ENCODE results near the gene TUBB8B. TPM values are rescaled to one million over a fixed set of nuclear protein-coding genes. Genes with fewer than 3 reads are reported as not detected.
"Not testable (repeated sequence)": the region's sequence is repeated elsewhere in the genome, so short reads cannot be mapped to it uniquely, and the experiment has no call there.

TUBB8B gene
- total RNA-seq, 2 experiments from 2014 or later = not detected

DNA sequence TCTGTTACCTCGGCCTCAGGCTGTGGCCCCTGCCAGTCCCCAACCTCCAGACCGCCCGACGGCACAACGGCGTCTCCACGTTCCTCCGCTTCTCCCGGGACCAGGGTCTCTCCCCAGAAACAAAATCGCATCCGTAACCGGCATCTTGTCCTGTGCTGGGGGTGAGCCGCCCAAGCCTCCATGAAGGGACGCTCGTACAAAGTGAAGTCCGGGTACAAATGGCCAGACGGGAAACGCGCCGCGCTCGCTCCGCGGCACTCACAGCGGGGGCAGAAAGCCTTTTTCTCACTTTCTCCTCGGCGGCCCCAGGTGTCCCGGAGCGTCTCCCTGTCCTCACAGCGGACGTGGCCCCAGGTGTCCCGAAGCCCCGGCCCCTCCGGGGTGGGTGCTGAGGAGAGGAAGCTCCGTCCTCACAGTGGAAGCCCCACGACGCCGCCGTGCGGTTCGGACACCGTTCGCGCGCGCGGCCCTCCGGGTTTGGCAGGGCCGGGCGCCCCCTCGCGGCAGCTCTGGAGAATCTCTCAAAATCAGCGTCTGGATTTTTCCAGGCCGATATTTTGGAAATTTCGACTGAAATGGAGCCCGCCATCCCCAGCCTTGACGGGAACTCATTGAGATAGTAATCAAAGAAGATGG is 26.2 kb upstream of the TUBB8B start:
- H3K36me3 Mint-ChIP-seq; ATAC-seq; H3K27ac Mint-ChIP-seq; H3K4me1 Mint-ChIP-seq; DNase-seq; H3K27me3 Mint-ChIP-seq; H3K9me3 Mint-ChIP-seq (ENCODE audit: low read depth); CTCF ChIA-PET; H3K4me3 Mint-ChIP-seq: not testable (repeated sequence)

DNA sequence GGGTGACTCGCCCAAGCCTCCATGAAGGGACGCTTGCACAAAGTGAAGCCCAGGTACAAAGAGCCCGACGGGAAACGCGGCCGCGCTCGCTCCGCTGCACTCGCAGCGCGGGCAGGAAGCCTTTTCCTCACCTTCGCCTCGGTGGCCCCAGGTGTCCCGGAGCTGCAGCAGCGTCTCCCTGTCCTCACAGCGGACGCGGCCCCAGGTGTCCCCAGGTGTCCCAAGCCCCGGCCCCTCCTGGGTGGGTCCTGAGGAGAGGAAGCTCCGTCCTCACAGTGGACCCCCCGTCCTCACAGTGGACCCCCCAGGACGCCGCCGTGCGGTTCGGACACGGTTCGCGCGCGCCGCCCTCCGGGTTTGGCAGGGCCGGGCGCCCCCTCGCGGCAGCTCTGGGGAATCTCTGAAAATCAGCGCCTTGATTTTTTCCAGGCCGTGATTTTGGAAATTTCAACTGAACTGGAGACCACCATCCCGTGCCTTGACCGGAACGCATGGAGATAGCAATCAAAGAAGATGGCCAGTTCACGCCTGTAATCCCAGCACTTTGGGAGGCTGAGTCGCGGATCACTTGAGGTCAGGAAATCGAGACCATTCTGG is 23.9 kb upstream of the TUBB8B start:
- H3K4me3 Mint-ChIP-seq; DNase-seq; H3K9me3 Mint-ChIP-seq (ENCODE audit: low read depth); H3K27me3 Mint-ChIP-seq; H3K4me1 Mint-ChIP-seq; CTCF ChIA-PET; H3K36me3 Mint-ChIP-seq; ATAC-seq; H3K27ac Mint-ChIP-seq: not testable (repeated sequence)

DNA sequence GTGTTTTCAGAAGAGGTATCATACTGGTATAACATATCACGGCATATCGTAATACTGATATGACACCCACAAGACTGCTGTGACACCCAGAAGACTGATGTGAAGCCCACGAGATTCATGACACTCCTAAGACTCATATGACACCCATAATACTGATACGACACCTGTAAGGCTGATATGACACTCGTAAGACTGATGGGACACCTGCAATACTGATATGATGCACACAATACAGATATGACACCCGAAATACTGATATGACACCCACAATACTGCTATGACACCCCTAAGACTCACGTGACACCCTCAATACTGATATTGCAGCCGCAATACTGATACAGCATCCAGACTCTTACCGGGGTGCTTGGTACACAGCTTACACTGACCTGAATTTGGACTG is 18.3 kb upstream of the TUBB8B start:
- DNase-seq; H3K4me1 Mint-ChIP-seq; ATAC-seq; H3K9me3 Mint-ChIP-seq (ENCODE audit: low read depth); H3K36me3 Mint-ChIP-seq; H3K4me3 Mint-ChIP-seq; CTCF ChIA-PET; H3K27ac Mint-ChIP-seq: not testable (repeated sequence)
- H3K27me3 Mint-ChIP-seq = peaks cover 12% of the 10 kb centered on the region

DNA sequence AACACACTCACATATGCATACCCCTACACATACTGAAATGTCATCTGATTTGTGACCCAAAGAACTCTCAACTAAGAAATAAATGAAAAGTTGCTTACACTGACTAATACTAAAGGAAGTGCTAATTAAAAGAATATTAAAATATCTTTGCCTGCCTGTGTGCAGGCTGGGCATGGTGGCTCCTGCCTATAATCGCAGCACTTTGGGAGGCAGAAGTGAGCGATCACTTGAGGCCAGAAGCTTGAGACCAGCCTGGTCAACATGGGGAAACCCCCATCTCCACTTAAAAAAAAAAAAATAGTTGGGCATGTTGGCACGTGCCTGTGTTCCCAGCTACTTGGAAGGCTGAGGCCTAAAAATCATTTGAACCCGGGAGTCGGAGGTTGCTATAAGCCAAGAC is 14.9 kb upstream of the TUBB8B start:
- H3K27me3 Mint-ChIP-seq = peaks cover 24% of the 10 kb centered on the region
- CTCF ChIA-PET; ATAC-seq; H3K4me3 Mint-ChIP-seq; H3K27ac Mint-ChIP-seq; H3K9me3 Mint-ChIP-seq (ENCODE audit: low read depth); DNase-seq; H3K4me1 Mint-ChIP-seq; H3K36me3 Mint-ChIP-seq: not testable (repeated sequence)

DNA sequence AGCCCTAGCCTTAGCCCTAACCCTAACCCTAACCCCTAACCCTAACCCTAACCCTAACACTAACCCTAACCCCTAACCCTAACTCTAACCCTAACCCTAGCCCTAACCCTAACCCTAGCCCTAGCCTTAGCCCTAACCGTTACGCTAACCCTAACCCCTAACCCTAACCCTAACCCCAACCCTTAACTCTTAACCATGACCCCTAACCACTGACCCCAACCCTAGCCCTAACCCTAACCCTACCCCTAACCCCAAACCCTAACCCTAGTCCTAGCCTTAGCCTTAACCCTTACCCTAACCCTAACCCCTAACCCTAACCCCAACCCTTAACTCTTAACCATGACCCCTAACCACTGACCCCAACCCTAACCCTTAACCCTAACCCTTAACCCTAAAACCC is 14.2 kb upstream of the TUBB8B start:
- CTCF ChIA-PET; H3K36me3 Mint-ChIP-seq; H3K27ac Mint-ChIP-seq; H3K4me3 Mint-ChIP-seq; H3K9me3 Mint-ChIP-seq (ENCODE audit: low read depth); H3K4me1 Mint-ChIP-seq; ATAC-seq; DNase-seq: not testable (repeated sequence)
- H3K27me3 Mint-ChIP-seq = peaks cover 24% of the 10 kb centered on the region

DNA sequence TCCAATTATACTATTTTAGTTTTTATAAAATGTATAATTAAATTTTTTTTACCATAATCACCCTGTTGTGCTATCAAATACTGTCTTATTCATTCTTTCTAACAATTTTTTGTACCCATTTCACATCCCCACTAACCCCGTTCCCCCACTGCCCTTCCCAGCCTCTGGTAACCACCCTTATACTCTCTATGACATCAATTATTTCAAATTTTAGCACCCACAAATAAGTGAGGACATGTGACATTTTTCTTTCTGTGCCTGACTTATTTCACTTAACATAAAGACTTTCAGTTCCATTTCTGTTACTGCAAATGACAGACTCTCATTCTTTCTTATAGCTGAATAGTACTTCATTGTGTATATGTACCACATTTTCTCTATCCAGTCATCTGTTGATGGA is 5.0 kb upstream of the TUBB8B start:
- H3K27ac Mint-ChIP-seq; H3K4me3 Mint-ChIP-seq; ATAC-seq; H3K9me3 Mint-ChIP-seq (ENCODE audit: low read depth); H3K36me3 Mint-ChIP-seq; H3K4me1 Mint-ChIP-seq; CTCF ChIA-PET; DNase-seq: not testable (repeated sequence)
- peaks cover 10% of the 10 kb centered on the region for H3K27me3 Mint-ChIP-seq

DNA sequence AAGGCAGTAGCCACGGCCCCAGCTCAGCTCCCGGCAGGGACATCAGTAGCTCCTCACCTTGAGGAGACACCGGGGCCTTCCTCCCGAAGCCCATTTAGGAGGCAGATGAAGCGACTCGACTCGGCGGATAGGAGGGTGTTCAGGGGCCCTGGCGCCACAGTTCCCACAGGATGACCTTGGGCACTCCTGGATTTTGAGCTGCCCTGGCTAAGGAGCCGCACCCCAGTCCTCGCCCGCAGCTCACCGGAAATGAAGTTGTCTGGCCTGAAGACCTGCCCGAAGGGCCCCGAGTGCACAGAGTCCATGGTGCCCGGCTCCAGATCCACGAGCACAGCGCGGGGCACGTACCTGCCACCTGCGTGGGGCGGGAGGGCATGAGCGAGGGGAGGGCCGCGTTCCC is 719 bp downstream of the TUBB8B start:
- H3K27me3 Mint-ChIP-seq; DNase-seq; H3K9me3 Mint-ChIP-seq (ENCODE audit: low read depth); H3K36me3 Mint-ChIP-seq; H3K4me1 Mint-ChIP-seq; H3K27ac Mint-ChIP-seq; H3K4me3 Mint-ChIP-seq; CTCF ChIA-PET; ATAC-seq: not testable (repeated sequence)

DNA sequence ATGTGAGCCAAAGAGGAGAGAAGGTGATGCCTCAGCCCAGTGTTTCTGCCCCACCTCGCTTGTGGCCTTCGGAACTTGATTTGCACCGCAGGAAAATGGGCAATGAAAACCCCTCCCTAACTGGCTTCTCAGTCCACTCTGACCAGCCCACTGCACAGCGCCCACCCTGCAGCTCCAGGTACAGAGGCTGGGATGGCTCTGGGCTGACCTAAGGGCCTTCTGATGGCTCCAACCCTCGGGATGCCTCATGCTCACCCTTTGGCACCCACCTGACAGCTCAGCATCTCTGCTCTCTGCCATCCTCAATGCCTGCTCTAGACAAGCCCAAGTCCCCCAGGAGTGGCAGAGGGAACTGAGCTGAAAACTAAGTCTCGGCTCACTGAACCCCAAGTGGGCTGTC is 36.2 kb downstream of the TUBB8B start:
- H3K4me3 Mint-ChIP-seq; H3K4me1 Mint-ChIP-seq; H3K27me3 Mint-ChIP-seq; DNase-seq; CTCF ChIA-PET; H3K27ac Mint-ChIP-seq; ATAC-seq; H3K9me3 Mint-ChIP-seq (ENCODE audit: low read depth); H3K36me3 Mint-ChIP-seq: not testable (repeated sequence)

DNA sequence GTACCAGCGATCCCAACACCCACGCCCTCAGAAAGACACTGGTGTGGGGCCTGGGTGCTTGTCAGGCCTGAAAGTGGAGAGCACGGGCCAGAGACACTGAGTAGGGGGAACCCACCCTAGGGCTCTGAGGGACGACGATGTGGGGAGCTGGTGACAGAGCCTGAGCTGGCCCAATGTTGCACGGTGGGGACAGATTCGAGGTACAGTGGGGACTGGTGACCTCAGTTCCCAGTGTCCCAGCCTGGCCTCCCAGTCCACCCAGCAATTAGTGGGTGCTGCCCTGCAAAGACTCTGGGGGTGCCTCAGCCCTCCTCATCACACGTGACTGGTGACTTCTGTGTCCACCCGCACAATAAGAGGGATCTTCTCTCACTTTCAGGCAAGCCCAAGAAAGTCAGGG is 36.6 kb downstream of the TUBB8B start:
- H3K27me3 Mint-ChIP-seq; CTCF ChIA-PET; H3K4me3 Mint-ChIP-seq; DNase-seq; H3K36me3 Mint-ChIP-seq; H3K27ac Mint-ChIP-seq; H3K9me3 Mint-ChIP-seq (ENCODE audit: low read depth); ATAC-seq; H3K4me1 Mint-ChIP-seq: not testable (repeated sequence)

DNA sequence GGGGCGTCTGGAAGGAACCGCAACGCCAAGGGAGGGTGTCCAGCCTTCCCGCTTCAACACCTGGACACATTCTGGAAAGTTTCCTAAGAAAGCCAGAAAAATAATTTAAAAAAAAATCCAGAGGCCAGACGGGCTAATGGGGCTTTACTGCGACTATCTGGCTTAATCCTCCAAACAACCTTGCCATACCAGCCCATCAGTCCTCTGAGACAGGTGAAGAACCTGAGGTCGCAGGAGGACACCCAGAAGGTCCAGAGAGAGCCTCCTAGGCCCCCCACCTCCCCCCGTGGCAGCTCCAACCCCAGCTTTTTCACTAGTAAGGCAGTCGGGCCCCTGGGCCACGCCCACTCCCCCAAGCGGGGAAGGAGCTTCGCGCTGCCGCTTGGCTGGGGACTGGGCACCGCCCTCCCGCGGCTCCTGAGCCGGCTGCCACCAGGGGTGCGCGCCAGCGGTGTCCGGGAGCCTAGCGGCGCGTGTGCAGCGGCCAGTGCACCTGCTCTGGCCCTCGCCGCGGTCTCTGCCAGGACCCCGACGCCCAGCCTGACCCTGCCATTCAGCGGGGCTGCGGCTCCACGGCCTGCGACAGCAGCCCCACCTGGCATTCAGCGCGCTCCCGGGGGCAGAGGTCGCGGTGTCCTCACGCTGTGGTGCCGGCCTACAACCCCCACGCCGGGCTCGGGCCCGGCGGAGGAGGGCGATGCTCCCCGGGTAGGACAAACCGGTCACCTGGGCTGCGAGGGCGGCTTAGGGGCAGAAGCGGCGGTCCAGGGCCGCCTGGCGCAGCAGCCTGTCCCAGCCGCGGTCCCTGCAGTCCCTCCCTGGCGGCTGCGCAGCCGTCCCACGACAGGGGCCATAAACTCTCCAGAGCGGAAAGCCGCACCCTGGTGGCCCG is 37.8 kb downstream of the TUBB8B start:
- H3K4me3 Mint-ChIP-seq, ATAC-seq, CTCF ChIA-PET: not testable (repeated sequence)

DNA sequence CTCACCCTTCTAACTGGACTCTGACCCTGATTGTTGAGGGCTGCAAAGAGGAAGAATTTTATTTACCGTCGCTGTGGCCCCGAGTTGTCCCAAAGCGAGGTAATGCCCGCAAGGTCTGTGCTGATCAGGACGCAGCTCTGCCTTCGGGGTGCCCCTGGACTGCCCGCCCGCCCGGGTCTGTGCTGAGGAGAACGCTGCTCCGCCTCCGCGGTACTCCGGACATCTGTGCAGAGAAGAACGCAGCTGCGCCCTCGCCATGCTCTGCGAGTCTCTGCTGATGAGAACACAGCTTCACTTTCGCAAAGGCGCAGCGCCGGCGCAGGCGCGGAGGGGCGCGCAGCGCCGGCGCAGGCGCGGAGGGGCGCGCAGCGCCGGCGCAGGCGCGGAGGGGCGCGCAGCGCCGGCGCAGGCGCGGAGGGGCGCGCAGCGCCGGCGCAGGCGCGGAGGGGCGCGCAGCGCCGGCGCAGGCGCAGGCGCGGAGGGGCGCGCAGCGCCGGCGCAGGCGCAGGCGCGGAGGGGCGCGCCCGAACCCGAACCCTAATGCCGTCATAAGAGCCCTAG is 38.7 kb downstream of the TUBB8B start:
- H3K4me3 Mint-ChIP-seq; H3K27ac Mint-ChIP-seq; H3K36me3 Mint-ChIP-seq; H3K27me3 Mint-ChIP-seq; H3K9me3 Mint-ChIP-seq (ENCODE audit: low read depth); CTCF ChIA-PET; ATAC-seq; DNase-seq; H3K4me1 Mint-ChIP-seq: not testable (repeated sequence)

More for the DNA sequence above, 37.8 kb downstream of the TUBB8B start:
- not testable (repeated sequence) for DNase-seq; H3K36me3 Mint-ChIP-seq; H3K27me3 Mint-ChIP-seq; H3K9me3 Mint-ChIP-seq (ENCODE audit: low read depth); H3K27ac Mint-ChIP-seq; H3K4me1 Mint-ChIP-seq

DNA sequence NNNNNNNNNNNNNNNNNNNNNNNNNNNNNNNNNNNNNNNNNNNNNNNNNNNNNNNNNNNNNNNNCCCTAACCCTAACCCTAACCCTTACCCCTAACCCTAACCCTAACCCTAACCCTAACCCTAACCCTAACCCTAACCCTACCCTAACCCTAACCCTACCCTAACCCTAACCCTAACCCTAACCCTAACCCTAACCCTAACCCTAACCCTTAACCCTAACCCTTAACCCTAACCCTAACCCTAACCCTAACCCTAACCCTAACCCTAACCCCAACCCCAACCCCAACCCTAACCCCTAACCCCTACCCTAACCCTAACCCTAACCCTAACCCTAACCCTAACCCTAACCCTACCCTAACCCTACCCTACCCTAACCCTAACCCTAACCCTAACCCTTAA is 39.5 kb downstream of the TUBB8B start:
- DNase-seq; H3K9me3 Mint-ChIP-seq (ENCODE audit: low read depth); H3K27me3 Mint-ChIP-seq; H3K27ac Mint-ChIP-seq; H3K36me3 Mint-ChIP-seq; CTCF ChIA-PET; H3K4me1 Mint-ChIP-seq; ATAC-seq; H3K4me3 Mint-ChIP-seq: not testable (repeated sequence)

All from activated CD8-positive, alpha-beta memory T cell treated with anti-CD3 and anti-CD28 coated beads, Interleukin-2, amount 10 ng/mL, durations not matched to agents 7 days and 5 days (primary cell).